GM12801 (cell line): Measurements from ENCODE around the gene TMPRSS2.

ENCODE experiments used
- CTCF ChIP-seq: IDR thresholded peaks from one replicate; pipeline ENCODE4 v1.5.1; 2011; ENCODE audit warnings: control low read depth; ENCODE audit not compliant: insufficient read length; ENCODE audit errors: extremely low read depth

TMPRSS2 gene

DNA sequence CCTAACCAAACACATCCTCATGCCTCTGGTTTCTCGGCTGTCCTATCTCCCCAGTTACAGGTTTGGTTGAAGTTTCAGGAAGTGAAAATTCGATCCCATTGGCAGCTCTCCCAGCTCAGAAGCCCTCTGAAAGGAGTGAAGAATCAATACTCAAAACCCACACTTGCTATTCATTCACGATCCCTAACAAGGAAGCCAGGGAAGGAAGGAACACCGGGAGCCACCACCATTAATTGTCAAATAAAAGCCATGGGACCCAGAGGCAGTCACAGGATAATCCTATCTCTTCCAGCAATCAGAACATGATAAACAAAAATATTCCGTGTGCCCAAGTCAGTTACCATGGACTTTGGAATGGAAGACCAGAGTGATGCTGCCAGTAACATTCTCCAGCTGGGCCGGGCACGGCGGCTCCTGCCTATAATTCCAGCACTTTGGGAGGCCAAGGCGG lies 7.0 kb downstream of the TMPRSS2 start:
- no peak for TF ChIP-seq CTCF

DNA sequence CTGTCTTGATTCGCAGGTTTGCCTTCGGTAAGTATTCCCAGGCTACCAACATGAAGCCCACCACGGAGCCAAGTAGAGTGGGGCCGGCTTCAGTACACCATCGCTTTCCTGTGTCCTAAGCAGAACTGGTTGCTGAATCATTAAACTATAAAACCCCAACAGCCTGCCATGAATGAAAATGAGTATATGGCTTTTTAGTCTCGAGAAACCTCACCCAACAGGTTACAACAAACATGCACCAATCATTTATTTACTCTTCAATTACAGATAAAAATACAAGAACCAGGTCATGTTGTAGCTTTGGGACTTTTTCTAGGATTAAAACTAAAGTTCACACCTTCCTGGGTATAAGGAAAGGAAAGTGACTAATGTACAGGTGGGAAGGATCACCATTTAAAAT lies 7.6 kb downstream of the TMPRSS2 start:
- no peak for TF ChIP-seq CTCF

DNA sequence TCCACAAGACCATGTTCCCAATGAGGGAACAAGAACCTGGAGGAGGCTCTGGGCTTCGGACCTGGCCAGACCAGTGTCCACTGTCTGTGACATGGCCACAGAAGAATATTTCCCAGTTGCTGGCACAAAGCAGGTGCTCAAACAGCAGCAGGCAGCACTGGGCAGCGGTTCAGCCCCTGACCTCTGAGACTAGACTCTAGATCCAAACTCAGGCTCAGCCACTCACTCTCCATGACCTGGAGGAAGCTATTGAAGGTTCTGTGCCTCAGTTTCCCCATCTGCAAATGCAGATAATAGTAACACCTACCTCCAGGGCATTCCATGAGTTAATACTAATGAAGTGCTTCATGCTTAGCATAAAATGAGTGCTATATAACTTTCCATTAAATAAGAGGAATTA lies 8.0 kb downstream of the TMPRSS2 start:
- TF ChIP-seq CTCF: no peak

DNA sequence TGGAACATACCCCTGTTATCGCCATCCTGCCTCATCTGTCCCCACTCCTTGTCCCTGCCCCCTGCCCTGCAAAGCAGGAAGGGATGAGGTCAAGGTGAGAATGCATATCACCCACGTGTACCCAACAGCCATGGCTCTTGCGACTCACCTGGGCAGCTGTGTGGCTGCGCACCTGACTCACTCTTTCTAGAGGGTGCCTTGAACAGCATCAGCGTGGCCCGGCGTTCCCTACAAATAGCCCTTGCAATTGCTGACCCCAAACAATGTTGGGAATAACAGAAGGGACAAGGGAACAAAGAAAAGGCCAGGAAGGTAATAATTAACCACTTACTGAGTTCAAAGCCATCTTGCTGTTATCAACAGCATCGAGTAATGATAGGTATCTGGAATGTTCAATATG lies 10.2 kb downstream of the TMPRSS2 start:
- TF ChIP-seq CTCF: no peak

DNA sequence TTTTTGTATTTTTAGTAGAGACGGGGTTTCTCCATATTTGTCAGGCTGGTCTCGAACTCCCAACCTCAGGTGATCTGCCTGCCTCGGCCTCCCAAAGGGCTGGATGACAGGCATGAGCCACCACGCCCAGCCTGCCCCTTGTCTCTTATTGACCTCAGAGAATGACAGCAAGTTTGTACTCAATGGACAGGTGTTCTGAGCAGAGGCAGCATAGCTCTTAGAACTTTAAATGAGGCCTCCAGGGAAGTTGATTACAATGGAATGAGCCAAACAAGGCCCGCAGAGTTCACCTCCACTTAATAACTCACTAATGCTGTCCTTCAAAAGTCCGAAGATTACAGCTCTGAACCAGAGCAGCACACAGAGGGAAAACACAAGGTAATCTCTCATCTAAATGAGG lies 10.9 kb downstream of the TMPRSS2 start:
- no peak for TF ChIP-seq CTCF

DNA sequence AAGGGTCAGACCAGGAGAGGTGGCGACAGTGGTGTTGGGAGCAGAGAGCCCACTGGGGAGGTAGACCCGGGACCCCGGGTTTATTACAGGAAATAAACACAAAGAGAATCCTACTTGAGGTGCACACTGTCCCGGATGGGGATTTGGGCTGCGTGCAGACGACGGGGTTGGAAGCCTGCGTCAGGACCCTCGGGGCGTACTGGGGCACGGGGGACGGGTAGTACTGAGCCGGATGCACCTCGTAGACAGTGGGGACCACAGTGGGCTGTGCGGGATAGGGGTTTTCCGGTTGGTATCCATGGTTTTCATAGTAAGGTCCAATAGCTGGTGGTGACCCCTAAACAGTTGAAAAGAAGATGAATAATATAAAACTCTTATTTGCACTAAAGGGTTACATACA lies 13.7 kb downstream of the TMPRSS2 start:
- TF ChIP-seq CTCF: no peak

DNA sequence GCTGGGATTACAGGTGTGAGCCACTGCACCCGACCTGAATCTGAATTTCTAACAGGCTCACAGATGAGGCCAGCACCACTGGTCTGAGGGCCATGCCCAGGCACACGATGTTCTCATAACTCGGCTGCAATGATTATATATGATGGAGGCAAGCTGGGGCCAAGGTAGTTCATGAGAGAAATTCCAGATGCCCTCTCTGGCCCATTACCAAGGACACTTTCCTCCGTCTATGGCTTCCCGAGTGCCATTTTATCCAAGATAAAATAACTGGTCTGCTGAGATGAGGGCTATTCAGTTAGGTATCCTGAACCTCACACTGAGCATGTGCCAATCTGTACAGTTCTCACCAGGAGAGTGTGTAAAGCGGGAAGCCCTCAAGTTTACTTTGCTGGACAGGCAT lies 16.5 kb downstream of the TMPRSS2 start:
- TF ChIP-seq CTCF: no peak

- no peak for TF ChIP-seq CTCF
These were observed 17.6 kb downstream of the TMPRSS2 start for GRCh38 chr21:41490330-41490729.
